Lung (tissue), 12 donors: ENCODE measurements around the gene ASTN2. TPM values are rescaled to one million over a fixed set of nuclear protein-coding genes. Genes with fewer than 3 reads are reported as not detected.

ENCODE experiments used
- ATAC-seq: fragments of 200-7000 bp; cut with Tn5 transposase; one replicate; pipeline ENCODE4 v1.9.1; 2020; ENCODE audit warnings: moderate number of reproducible peaks; ENCODE audit not compliant: insufficient read depth, low FRiP score
- DNase-seq, 3 donors: peaks; one replicate each; pipeline ENCODE4 v3.0.0-alpha.2; 2013 to 2017
- H3K27ac ChIP-seq, 2 donors: one replicate each; pipeline ENCODE4 v1.5.1; 2013; ENCODE audit warnings: mild to moderate bottlenecking in 2 of 2, moderate library complexity in 2 of 2, control low read depth in 1 of 2, inconsistent platforms in 1 of 2, low read depth in 1 of 2, low read length in 1 of 2
- H3K27me3 ChIP-seq, 3 donors: one replicate each; pipeline ENCODE4 v1.5.1; 2013; ENCODE audit warnings: low read length in 2 of 3; ENCODE audit not compliant: control insufficient read depth in 3 of 3, insufficient read depth in 3 of 3
- H3K36me3 ChIP-seq, 4 donors: one replicate each; pipeline ENCODE4 v1.5.1; 2013; ENCODE audit warnings: low read length in 4 of 4, mild to moderate bottlenecking in 1 of 4, moderate library complexity in 1 of 4; ENCODE audit not compliant: control insufficient read depth in 4 of 4, insufficient read depth in 4 of 4
- H3K4me1 ChIP-seq, 5 donors: one replicate each; pipeline ENCODE4 v1.5.1; 2013; ENCODE audit warnings: low read length in 5 of 5, mild to moderate bottlenecking in 2 of 5, moderate library complexity in 1 of 5; ENCODE audit not compliant: control insufficient read depth in 5 of 5, insufficient read depth in 5 of 5
- H3K4me3 ChIP-seq: one replicate; pipeline ENCODE4 v1.5.1; 2013; ENCODE audit warnings: mild to moderate bottlenecking, control low read depth, moderate library complexity
- H3K9ac ChIP-seq, 2 donors: one replicate each; pipeline ENCODE4 v1.5.1; 2013; ENCODE audit warnings: low read length in 2 of 2, control low read depth in 1 of 2; ENCODE audit not compliant: insufficient read depth in 1 of 2
- H3K9me3 ChIP-seq, 4 donors: one replicate each; pipeline ENCODE4 v1.5.1; 2013; ENCODE audit warnings: low read length in 3 of 4, mild to moderate bottlenecking in 1 of 4, moderate library complexity in 1 of 4; ENCODE audit not compliant: control insufficient read depth in 4 of 4, insufficient read depth in 3 of 4
- CTCF ChIP-seq: IDR thresholded peaks from 2 replicates; pipeline ENCODE4 v1.5.1; 2012; ENCODE audit warnings: mild to moderate bottlenecking; ENCODE audit errors: control extremely low read depth, extremely low read depth
- WGBS, 2 donors: extraction: QIAGEN DNeasy Blood & Tissue Kit; methylation state at CpG; one replicate each; pipeline ENCODE4 v1.1.7; 2013; 5-methylcytosine and 5-hydroxymethylcytosine counted together
- polyA plus RNA-seq, 2 donors: library from polyadenylated mRNA; stranded (reverse); fragments of 200-250 nt; gene quantifications; one replicate each; pipeline ENCODE4 v1.2.1, GENCODE V29; 2013
- total RNA-seq, 2 donors: library from RNA; depleted of rRNA in 1 of 2; stranded (reverse); fragments of >200 nt in 1 of 2; gene quantifications; one replicate each; pipeline ENCODE4 v1.2.1, GENCODE V29; 2014 to 2021
- donor health status: control.
- donor health status: control.
- donor health status: Bipolar disorder and iron deficiency.
- donor health status: healthy.
- donor health status: DM: yes; HTN: yes; CAD: no.

ASTN2 gene
- total and polyA plus RNA-seq, 4 donors = 1.4 to 7.0 (median 3.3) TPM

- no peaks in the 10 kb centered on the region for H3K27me3 ChIP-seq
- H3K27ac ChIP-seq = no peak overlapping the region
- 73 to 79% methylated on average over 4 of the region's 4 CpGs for WGBS, 2 donors
- H3K4me1 ChIP-seq = peaks cover 0 to 7% (median 0%) of the 10 kb centered on the region in 5 donors
- no peak for ATAC-seq
- no peak overlapping the region for H3K4me3 ChIP-seq
- TF ChIP-seq CTCF = no peak
- H3K36me3 ChIP-seq = no peaks in the 10 kb centered on the region
- no peak for DNase-seq
- H3K9ac ChIP-seq = no peak overlapping the region
- H3K9me3 ChIP-seq = no peaks in the 10 kb centered on the region
Measured at GRCh38 chr9:116647515-116647809, 767.4 kb downstream of the ASTN2 start.

DNA sequence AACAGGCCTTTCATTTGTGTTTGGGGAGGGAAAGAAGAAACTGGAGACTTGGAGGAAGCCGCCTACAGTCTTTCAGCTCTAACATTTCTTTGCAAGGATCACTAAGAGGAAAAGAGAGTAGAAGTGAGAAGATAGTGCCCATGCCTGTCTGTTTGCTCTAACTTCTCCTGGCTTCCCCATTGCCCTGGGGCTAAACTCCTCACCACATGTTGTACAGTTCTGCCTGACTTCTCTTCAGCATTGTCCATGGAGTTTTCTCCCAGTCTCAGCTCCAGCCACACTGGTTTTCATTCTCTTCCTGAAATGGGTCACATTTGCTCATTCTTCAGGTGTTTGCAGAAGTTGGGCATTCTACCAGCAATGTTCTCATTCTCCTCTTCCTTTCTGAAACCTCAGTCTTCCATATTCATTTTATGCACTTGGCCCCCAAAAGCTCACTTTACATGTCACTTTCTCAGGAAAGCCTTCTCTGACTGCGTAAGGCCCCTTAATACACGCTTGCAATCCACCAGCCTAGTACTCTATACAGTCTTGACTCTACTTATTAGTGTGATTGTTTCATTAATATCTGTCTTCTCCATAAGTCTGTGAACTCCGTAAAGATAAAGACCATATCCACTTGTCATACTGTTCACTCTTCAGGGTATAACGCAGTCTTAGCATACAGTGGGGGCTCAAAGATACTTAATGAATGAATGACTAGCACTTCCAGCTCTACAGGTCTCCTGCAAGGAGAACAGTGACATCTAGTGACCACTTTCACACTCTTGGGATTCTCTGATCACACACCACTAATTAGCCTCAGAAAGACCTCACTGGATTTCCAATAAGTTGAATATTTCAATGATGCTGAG is 768.0 kb downstream of the ASTN2 start:
- TF ChIP-seq CTCF = peak; percentile 6
- DNase-seq = peak in 2 of 3 donors; percentile 56 to 72
- Histone ChIP-seq H3K4me1 (peaks cover 0 to 7% (median 0%) of the 10 kb centered on the region in 5 donors), H3K9ac (no peak overlapping the region), H3K9me3 (no peaks in the 10 kb centered on the region), H3K36me3 (no peaks in the 10 kb centered on the region), H3K27me3 (no peaks in the 10 kb centered on the region), H3K4me3 (no peak overlapping the region), H3K27ac (no peak overlapping the region)
- no peak for ATAC-seq
- WGBS, 2 donors = 72 to 89% methylated on average over 5 of the region's 5 CpGs

DNA sequence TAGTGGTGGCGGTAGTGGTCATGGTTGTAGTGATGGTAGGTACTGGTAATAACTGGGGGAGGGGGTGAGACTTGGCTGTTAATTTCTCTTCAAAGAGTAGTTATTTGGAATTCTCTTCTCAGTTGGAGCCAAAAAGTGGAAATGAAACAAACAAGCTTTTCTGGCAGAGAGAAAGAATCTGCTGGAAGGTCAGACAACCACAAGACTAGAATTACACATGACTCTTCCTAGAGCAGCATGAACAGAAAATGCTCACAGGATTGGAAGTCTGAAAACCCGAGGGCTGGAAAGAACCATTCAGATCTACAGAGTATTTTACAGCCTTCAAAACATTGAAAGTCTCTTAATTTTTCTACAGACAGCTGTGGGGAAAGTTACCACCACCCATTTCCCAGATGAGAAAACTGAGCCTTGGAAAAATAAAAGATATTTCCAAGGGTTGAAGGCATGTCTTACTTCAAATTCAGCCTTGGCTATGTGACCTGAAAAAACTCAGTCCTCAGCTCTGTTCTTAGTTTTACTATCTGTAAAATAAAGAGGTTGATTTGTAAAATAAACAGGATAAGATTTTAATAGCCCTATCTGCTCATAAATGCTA is 770.7 kb downstream of the ASTN2 start:
- no peaks in the 10 kb centered on the region for H3K9me3 ChIP-seq
- no peak overlapping the region for H3K27ac ChIP-seq
- no peak overlapping the region for H3K4me3 ChIP-seq
- DNase-seq (peak in 2 of 3 donors; percentile 26 to 53), ATAC-seq (no peak)
- H3K27me3 ChIP-seq = no peaks in the 10 kb centered on the region
- no peak for TF ChIP-seq CTCF
- H3K9ac ChIP-seq = no peak overlapping the region
- peaks cover 0 to 12% (median 2%) of the 10 kb centered on the region in 5 donors for H3K4me1 ChIP-seq
- no peaks in the 10 kb centered on the region for H3K36me3 ChIP-seq
- 79 to 91% methylated on average over 2 of the region's 2 CpGs for WGBS, 2 donors
